GM18868 (cell line): Measurements from ENCODE around the gene STARD5.

ENCODE experiments used
- ATAC-seq: cut with Tn5 transposase; IDR thresholded peaks from one replicate; pipeline ENCODE4 v1.9.1; 2021; ENCODE audit warnings: mild to moderate bottlenecking, moderate library complexity; ENCODE audit not compliant: unreplicated experiment

Gene STARD5

GRCh38 chr15:81278306-81279029 is 45.5 kb downstream of the STARD5 start:
- no peak for ATAC-seq

- ATAC-seq: no peak
Measured at GRCh38 chr15:81277851-81278250, 46.1 kb downstream of the STARD5 start.

GRCh38 chr15:81276967-81277366 is 47.0 kb downstream of the STARD5 start:
- ATAC-seq: no peak

GRCh38 chr15:81275711-81276392 is 48.1 kb downstream of the STARD5 start:
- ATAC-seq: no peak

- peak; percentile 87 for ATAC-seq
Measured at GRCh38 chr15:81274931-81275707, 48.8 kb downstream of the STARD5 start.

- ATAC-seq: no peak
Measured at GRCh38 chr15:81274255-81274654, 49.7 kb downstream of the STARD5 start.

- ATAC-seq: no peak
Measured at GRCh38 chr15:81273855-81274254, 50.1 kb downstream of the STARD5 start.

- ATAC-seq: no peak
Measured at GRCh38 chr15:81273200-81273599, 50.7 kb downstream of the STARD5 start.

- no peak for ATAC-seq
Measured at GRCh38 chr15:81271761-81272644, 51.9 kb downstream of the STARD5 start.

GRCh38 chr15:81270781-81271491 is 53.0 kb downstream of the STARD5 start:
- ATAC-seq: no peak

- ATAC-seq: no peak
Measured at GRCh38 chr15:81270188-81270587, 53.8 kb downstream of the STARD5 start.

GRCh38 chr15:81268881-81269601 is 54.9 kb downstream of the STARD5 start:
- ATAC-seq: no peak

GRCh38 chr15:81268340-81268739 is 55.6 kb downstream of the STARD5 start:
- ATAC-seq: no peak

- ATAC-seq: peak; percentile 85
Measured at GRCh38 chr15:81265944-81266775, 57.8 kb downstream of the STARD5 start.

GRCh38 chr15:81265256-81265943 is 58.5 kb downstream of the STARD5 start:
- ATAC-seq: peak; percentile 21

- ATAC-seq: no peak
Measured at GRCh38 chr15:81264072-81264857, 59.7 kb downstream of the STARD5 start.

- no peak for ATAC-seq
Measured at GRCh38 chr15:81263477-81263876, 60.5 kb downstream of the STARD5 start.
